IMR-90 (cell line): Measurements from ENCODE around the gene LCTL. TPM values are rescaled to one million over a fixed set of nuclear protein-coding genes. Genes with fewer than 3 reads are reported as not detected.

Source experiments
- ATAC-seq: fragments of 200-7000 bp; cut with Tn5 transposase; 2 replicates; pipeline ENCODE4 v1.9.1; 2020; ENCODE audit warnings: low read depth, mild to moderate bottlenecking, moderate library complexity
- BruUV-seq: library from RNA; stranded (reverse); fragments of 400-500 nt; replicated peaks from 2 replicates; lab custom pipeline; 2021; lab: Mats Ljungman, UMichigan
- CTCF ChIA-PET: fragments of 300-600 bp; formaldehyde crosslinking; extraction: SDS; loops from one replicate; lab custom pipeline; 2021; ENCODE audit warnings: antibody characterized with exemption; lab: Yijun Ruan, JAX
- POLR2A ChIA-PET: fragments of 300-600 bp; sonication (Branson Sonifier 250); formaldehyde crosslinking; loops from one replicate; lab custom pipeline; 2022; ENCODE audit warnings: antibody characterized with exemption; ENCODE audit not compliant: unreplicated experiment; lab: Charles Lee
- DNase-seq: peaks from one replicate; pipeline ENCODE4 v3.0.0; 2013
- H2AFZ ChIP-seq: replicated peaks from 2 replicates; pipeline ENCODE3; 2013; ENCODE audit warnings: low read length, mild to moderate bottlenecking; ENCODE audit not compliant: poor library complexity
- H2AK5ac ChIP-seq: 2 replicates; pipeline ENCODE4 v1.6.1; 2013; ENCODE audit warnings: low read depth, low read length, inconsistent platforms
- H2AK9ac ChIP-seq: replicated peaks from 2 replicates; pipeline ENCODE3; 2013; ENCODE audit warnings: mild to moderate bottlenecking, low read depth, low read length, moderate library complexity; ENCODE audit not compliant: poor library complexity
- H2BK120ac ChIP-seq: 2 replicates; pipeline ENCODE4 v1.6.1; 2013; ENCODE audit warnings: low read depth, low read length, inconsistent platforms
- H2BK15ac ChIP-seq: 3 replicates; pipeline ENCODE4 v1.6.1; 2013; ENCODE audit warnings: low read depth, low read length, inconsistent platforms
- H2BK20ac ChIP-seq: 2 replicates; pipeline ENCODE4 v1.6.1; 2013; ENCODE audit warnings: low read depth, mild to moderate bottlenecking, inconsistent platforms, low read length, moderate library complexity
- H2BK5ac ChIP-seq: 2 replicates; pipeline ENCODE4 v1.6.1; 2013; ENCODE audit warnings: mild to moderate bottlenecking, low read depth, low read length, inconsistent platforms; ENCODE audit not compliant: poor library complexity, severe bottlenecking
- H3K14ac ChIP-seq: replicated peaks from 2 replicates; pipeline ENCODE4 v1.6.1; 2013; ENCODE audit warnings: low read depth, low read length, inconsistent platforms
- H3K18ac ChIP-seq: 2 replicates; pipeline ENCODE4 v1.6.1; 2013; ENCODE audit warnings: low read depth, low read length, control low read depth
- H3K23ac ChIP-seq: 2 replicates; pipeline ENCODE4 v1.6.1; 2013; ENCODE audit warnings: low read depth, low read length, inconsistent platforms
- H3K27ac ChIP-seq: 2 replicates; pipeline ENCODE4 v1.5.1; 2013; ENCODE audit warnings: mild to moderate bottlenecking, control low read depth, low read length; ENCODE audit not compliant: insufficient read depth
- H3K27me3 ChIP-seq: 2 replicates; pipeline ENCODE4 v1.6.1; 2013; ENCODE audit warnings: low read length; ENCODE audit not compliant: control insufficient read depth, insufficient read depth
- H3K36me3 ChIP-seq: 2 replicates; pipeline ENCODE4 v1.6.1; 2013; ENCODE audit warnings: low read length, mixed read lengths; ENCODE audit not compliant: control insufficient read depth, insufficient read depth
- H3K4ac ChIP-seq: 2 replicates; pipeline ENCODE4 v1.6.1; 2013; ENCODE audit warnings: low read depth, low read length, inconsistent platforms
- H3K4me1 ChIP-seq: 2 replicates; pipeline ENCODE4 v1.6.1; 2013; ENCODE audit warnings: low read length, mixed read lengths; ENCODE audit not compliant: control insufficient read depth, insufficient read depth
- H3K4me2 ChIP-seq: 2 replicates; pipeline ENCODE4 v1.6.1; 2013; ENCODE audit warnings: low read depth, mild to moderate bottlenecking, control low read depth, low read length, moderate library complexity
- H3K4me3 ChIP-seq: 2 replicates; pipeline ENCODE4 v1.5.1; 2013; ENCODE audit warnings: low read depth, mild to moderate bottlenecking, control low read depth, low read length, moderate library complexity; ENCODE audit not compliant: insufficient read depth
- H3K56ac ChIP-seq: 2 replicates; pipeline ENCODE4 v1.6.1; 2013; ENCODE audit warnings: low read length, inconsistent platforms; ENCODE audit not compliant: insufficient read depth; ENCODE audit errors: extremely low read depth
- H3K79me1 ChIP-seq, 2 experiments: 2 replicates each; pipeline ENCODE4 v1.6.1; 2013; ENCODE audit warnings: low read length in 2 of 2, inconsistent platforms in 1 of 2, low read depth in 1 of 2
- H3K9ac ChIP-seq: 2 replicates; pipeline ENCODE4 v1.6.1; 2013; ENCODE audit warnings: low read depth, low read length, control low read depth
- H3K9me1 ChIP-seq: 2 replicates; pipeline ENCODE4 v1.6.1; 2013; ENCODE audit warnings: low read length, inconsistent platforms; ENCODE audit not compliant: insufficient read depth
- H3K9me3 ChIP-seq: 2 replicates; pipeline ENCODE4 v1.6.1; 2013; ENCODE audit warnings: low read length; ENCODE audit not compliant: control insufficient read depth, insufficient read depth
- H4K20me1 ChIP-seq: 2 replicates; pipeline ENCODE4 v1.6.1; 2013; ENCODE audit warnings: low read length, inconsistent platforms; ENCODE audit not compliant: insufficient read depth
- H4K5ac ChIP-seq: 2 replicates; pipeline ENCODE4 v1.6.1; 2013; ENCODE audit warnings: mild to moderate bottlenecking, low read depth, low read length, control low read depth
- H4K8ac ChIP-seq, 2 experiments: 2 replicates each; pipeline ENCODE4 v1.6.1; 2013; ENCODE audit warnings: low read depth in 2 of 2, low read length in 2 of 2, control low read depth in 1 of 2, inconsistent platforms in 1 of 2
- H4K91ac ChIP-seq: 2 replicates; pipeline ENCODE4 v1.6.1; 2013; ENCODE audit warnings: low read depth, low read length, inconsistent platforms; ENCODE audit not compliant: insufficient read depth
- BHLHE40 ChIP-seq: fragments of 150-350 bp; IDR thresholded peaks from 2 replicates; pipeline ENCODE4 v1.6.1; 2016; ENCODE audit warnings: mild to moderate bottlenecking, low read depth, low read length
- CHD1 ChIP-seq: IDR thresholded peaks from 2 replicates; pipeline ENCODE4 v1.6.1; 2012; ENCODE audit warnings: low read depth, low read length, improper control_type of control experiment
- ELK1 ChIP-seq: fragments of 150-350 bp; IDR thresholded peaks from 2 replicates; pipeline ENCODE4 v1.6.1; 2016; ENCODE audit warnings: low read depth, mild to moderate bottlenecking, low read length, moderate library complexity, borderline replicate concordance
- MXI1 ChIP-seq: IDR thresholded peaks from 2 replicates; pipeline ENCODE4 v1.6.1; 2012; ENCODE audit warnings: low read depth, mild to moderate bottlenecking, low read length, moderate library complexity, borderline replicate concordance
- POLR2A ChIP-seq: IDR thresholded peaks from 2 replicates; pipeline ENCODE4 v1.6.1; 2012; ENCODE audit warnings: mild to moderate bottlenecking, low read depth, low read length
- RCOR1 ChIP-seq: IDR thresholded peaks from 2 replicates; pipeline ENCODE4 v1.6.1; 2012; ENCODE audit warnings: mild to moderate bottlenecking, low read length, improper control_type of control experiment; ENCODE audit not compliant: insufficient replicate concordance
- WGBS, 2 experiments: methylation state at CpG; one replicate each; pipeline versions ENCODE4 v1.1.5 to v1.1.7; 2013; ENCODE audit warnings: missing lambda C conversion rate in 2 of 2; ENCODE audit not compliant: insufficient read length in 1 of 2; ENCODE audit errors: extremely low coverage in 2 of 2; 5-methylcytosine and 5-hydroxymethylcytosine counted together
- dilution Hi-C: fragments of 300-500 bp; cut with HindIII; formaldehyde crosslinking; loops from one replicate; pipeline ENCODE4 v1.14.3; 2018; ENCODE audit warnings: low sequenced_read_pairs; ENCODE audit not compliant: unreplicated experiment
- in situ Hi-C: fragments of 300-500 bp; cut with MboI; formaldehyde crosslinking; loops from 3 replicates; pipeline ENCODE4 v1.14.3; 2019; ENCODE audit warnings: low sequenced_read_pairs, inconsistent platforms, mixed read lengths
- intact Hi-C: fragments of 100-400 bp; cut with micrococcal nuclease; formaldehyde crosslinking; loops from 2 replicates; pipeline ENCODE4 v1.10.0; 2022
- polyA plus RNA-seq, 3 experiments: library from polyadenylated mRNA; depleted of rRNA; stranded (reverse); fragments of >200 nt; gene quantifications; 2 replicates each; pipeline ENCODE4 v1.2.3, GENCODE V29; 2012; ENCODE audit warnings: low replicate concordance in 1 of 3
- total RNA-seq: library from RNA; depleted of rRNA; stranded (reverse); fragments of >200 nt; gene quantifications from 2 replicates; pipeline ENCODE4 v1.2.3, GENCODE V29; 2012

The LCTL gene
- total and polyA plus RNA-seq, 2 of the 4 experiments (the other 2 are of a cell fraction), result 10.3 to 10.4 TPM

- TF ChIP-seq ELK1 (no peak), POLR2A (no peak)
Observed at GRCh38 chr15:66603301-66604179, 37.7 kb upstream of the LCTL start (continued).

- Histone ChIP-seq H3K23ac (no peak overlapping the region), H3K56ac (no peak overlapping the region), H2BK5ac (no peak overlapping the region), H3K9me1 (no peaks in the 10 kb centered on the region), H3K27me3 (peaks cover 22% of the 10 kb centered on the region), H2AK9ac (no peak overlapping the region), H3K4me1 (no peaks in the 10 kb centered on the region), H2BK120ac (no peak overlapping the region), H3K18ac (no peak overlapping the region), H3K9me3 (no peaks in the 10 kb centered on the region), H2AK5ac (no peak overlapping the region), H3K4me2 (no peak overlapping the region), H4K91ac (no peak overlapping the region), H4K5ac (no peak overlapping the region), H3K36me3 (no peaks in the 10 kb centered on the region), H3K4me3 (no peak overlapping the region), H3K27ac (no peak overlapping the region), H2BK20ac (no peak overlapping the region), H4K8ac (no peak overlapping the region), H4K20me1 (no peaks in the 10 kb centered on the region), H3K14ac (no peak overlapping the region), H3K79me1 (no peaks in the 10 kb centered on the region), H3K4ac (no peak overlapping the region), H2AFZ (no peak overlapping the region), H2BK15ac (no peak overlapping the region), H3K9ac (no peak overlapping the region)
- POLR2A ChIA-PET, result no interaction called here
- ATAC-seq (no peak), DNase-seq (no peak)
- CTCF ChIA-PET, result no interaction called here
- no CpG with 5 or more reads among the region's 2 CpGs for WGBS, 2 experiments
- TF ChIP-seq POLR2A (no peak), RCOR1 (no peak), ELK1 (no peak), BHLHE40 (no peak), MXI1 (no peak), CHD1 (no peak)
- no TSS peak for BruUV-seq
- dilution Hi-C loops, result no loop called here
- in situ Hi-C loops, result no loop called here
- intact Hi-C loops, result loop anchor here (5.0 kb wide), 1 partner anchor 171 kb away; no protein-coding TSS in a partner anchor
Observed at GRCh38 chr15:66601521-66601920, 35.7 kb upstream of the LCTL start.
